Inferior parietal cortex (tissue), 1 donor: ENCODE data around the gene ZFP69B.
"Not testable (repeated sequence)": the region's sequence is repeated elsewhere in the genome, so short reads cannot be mapped to it uniquely, and the experiment has no call there.

Source experiments
- DNase-seq: peaks from one replicate; pipeline ENCODE4 v3.0.0-alpha.2; 2016; ENCODE audit errors: extremely low spot score

Gene ZFP69B

GRCh38 chr1:40435876-40436275 is 14.4 kb upstream of the ZFP69B start:
- no peak for DNase-seq

- peak; percentile 68 for DNase-seq
Measured at GRCh38 chr1:40438391-40439015, 11.8 kb upstream of the ZFP69B start.

GRCh38 chr1:40439247-40439646 is 11.0 kb upstream of the ZFP69B start:
- no peak for DNase-seq

GRCh38 chr1:40450495-40451237 is 390 bp downstream of the ZFP69B start:
- peak; percentile 38 for DNase-seq

GRCh38 chr1:40451238-40451585 is 936 bp downstream of the ZFP69B start:
- DNase-seq: no peak

- no peak for DNase-seq
Measured at GRCh38 chr1:40454873-40455272, 4.6 kb downstream of the ZFP69B start.

- no peak for DNase-seq
Measured at GRCh38 chr1:40462956-40463590, 12.8 kb downstream of the ZFP69B start.

GRCh38 chr1:40469327-40469726 is 19.1 kb downstream of the ZFP69B start:
- no peak for DNase-seq

GRCh38 chr1:40475268-40475667 is 25.0 kb downstream of the ZFP69B start:
- DNase-seq: no peak

GRCh38 chr1:40476924-40477677 is 26.8 kb downstream of the ZFP69B start, which contains the start of gene ZFP69:
Gene ZFP69 (plus strand): TSS chr1:40477290. CDS start chr1:40479362, 2,072 bp downstream.
- DNase-seq: peak; percentile 12

- DNase-seq: peak; percentile 4
Measured at GRCh38 chr1:40477678-40478053, 27.4 kb downstream of the ZFP69B start.

- DNase-seq: no peak
Measured at GRCh38 chr1:40478276-40478675, 28.0 kb downstream of the ZFP69B start.

- no peak for DNase-seq
Measured at GRCh38 chr1:40479156-40479555, 28.9 kb downstream of the ZFP69B start.

GRCh38 chr1:40495315-40495903 is 45.1 kb downstream of the ZFP69B start:
- no peak for DNase-seq

- not testable (repeated sequence) for DNase-seq
Measured at GRCh38 chr1:40502651-40503050, 52.4 kb downstream of the ZFP69B start.

GRCh38 chr1:40507973-40508372 is 57.7 kb downstream of the ZFP69B start:
- no peak for DNase-seq

GRCh38 chr1:40508375-40509341 is 58.4 kb downstream of the ZFP69B start, which contains the start of gene EXO5:
Gene EXO5 (plus strand): TSS chr1:40508767. CDS start chr1:40514545, 5,778 bp downstream.
- peak; percentile 73 for DNase-seq
